Stimulated activated CD8-positive, alpha-beta memory T cell treated with anti-CD3 and anti-CD28 coated beads, Interleukin-12 subunit alpha, Interleukin-12 subunit beta, amount 100 ng/mL, for 4 hours (primary cell): ENCODE measurements around the gene ACSS2.
A peak's percentile ranks its signal among the peaks of the same experiment; 100 is the strongest.

Experiments
- DNase-seq: peaks from one replicate; pipeline ENCODE4 v3.0.0-alpha.2; 2020; ENCODE audit warnings: low read depth

Gene ACSS2

GRCh38 chr20:34946661-34947060, 70.2 kb downstream of the ACSS2 start:
- no peak for DNase-seq

GRCh38 chr20:34947336-34947735, 70.9 kb downstream of the ACSS2 start:
- no peak for DNase-seq

GRCh38 chr20:34948030-34948429, 71.6 kb downstream of the ACSS2 start:
- DNase-seq = no peak

DNA sequence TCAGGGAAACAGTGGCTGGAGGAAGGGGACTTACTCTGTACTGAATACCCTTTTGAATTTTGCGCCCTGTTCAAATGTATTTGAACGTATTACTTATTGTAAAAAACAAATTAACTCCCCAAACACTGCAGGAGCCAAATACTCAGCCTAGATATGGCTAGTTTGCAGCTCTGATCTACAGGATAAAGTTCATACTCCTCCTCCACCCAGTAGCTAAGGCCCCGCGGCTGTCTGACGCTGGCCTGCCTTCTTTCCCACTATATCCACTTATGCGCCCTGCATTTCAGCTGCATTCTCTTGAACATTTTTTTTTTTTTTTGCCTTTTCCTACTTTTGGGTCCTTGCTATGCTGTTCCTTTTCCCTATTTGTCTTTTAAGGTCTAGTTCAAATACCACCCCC, 72.7 kb downstream of the ACSS2 start:
- no peak for DNase-seq

- no peak for DNase-seq
Measured at GRCh38 chr20:34951252-34951651, 74.8 kb downstream of the ACSS2 start.

DNA sequence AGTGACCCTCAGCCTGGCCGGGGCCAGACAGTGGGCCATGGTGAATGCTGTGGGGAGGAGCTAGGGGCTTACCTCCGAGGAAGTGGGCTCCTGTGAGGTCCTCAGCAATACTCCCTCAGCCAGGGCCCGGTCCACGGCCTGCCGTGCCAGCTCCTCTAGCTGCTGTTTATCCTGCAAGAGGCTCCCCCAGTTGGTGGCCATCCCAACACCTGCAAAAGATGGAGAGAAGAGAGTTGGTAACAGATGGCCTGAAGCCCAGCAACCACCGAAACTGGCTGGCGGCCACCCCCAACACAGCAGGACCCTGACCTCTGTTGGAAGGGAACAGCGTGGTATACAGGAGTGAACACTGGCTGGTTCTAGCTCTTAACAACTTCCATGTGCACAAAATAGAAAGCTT, 75.2 kb downstream of the ACSS2 start:
- DNase-seq = no peak

- DNase-seq = no peak
Measured at GRCh38 chr20:34952671-34953070, 76.3 kb downstream of the ACSS2 start.

DNA sequence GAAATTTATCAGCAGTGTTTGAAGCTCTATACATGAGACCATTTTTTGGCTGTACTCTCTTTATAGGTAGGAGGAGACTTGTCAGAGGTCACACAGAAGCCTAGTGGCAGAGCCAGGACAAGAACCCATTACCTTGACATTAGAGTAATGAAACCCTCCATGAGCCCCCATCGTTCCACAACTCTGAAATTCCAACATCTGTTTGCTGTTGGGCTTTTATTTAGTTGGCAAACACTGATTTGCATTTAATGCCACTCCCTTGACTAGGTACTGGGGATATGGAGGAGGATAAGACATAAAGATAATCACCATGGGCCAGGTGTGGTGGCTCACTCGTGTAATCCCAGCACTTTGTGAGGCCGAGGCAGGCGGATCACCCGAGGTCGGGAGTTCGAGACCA, 77.5 kb downstream of the ACSS2 start:
- no peak for DNase-seq

- DNase-seq = no peak
Measured at GRCh38 chr20:34954904-34955230, 78.5 kb downstream of the ACSS2 start.

GRCh38 chr20:34955231-34956040, 79.0 kb downstream of the ACSS2 start, which contains the start of the genes GSS and MYH7B:
Gene GSS (minus strand): TSS chr20:34955806. CDS start chr20:34951852, 3,954 bp downstream.
Gene MYH7B (plus strand): TSS chr20:34955868. CDS start chr20:34978006, 22,138 bp downstream.
- DNase-seq = peak; percentile 95

DNA sequence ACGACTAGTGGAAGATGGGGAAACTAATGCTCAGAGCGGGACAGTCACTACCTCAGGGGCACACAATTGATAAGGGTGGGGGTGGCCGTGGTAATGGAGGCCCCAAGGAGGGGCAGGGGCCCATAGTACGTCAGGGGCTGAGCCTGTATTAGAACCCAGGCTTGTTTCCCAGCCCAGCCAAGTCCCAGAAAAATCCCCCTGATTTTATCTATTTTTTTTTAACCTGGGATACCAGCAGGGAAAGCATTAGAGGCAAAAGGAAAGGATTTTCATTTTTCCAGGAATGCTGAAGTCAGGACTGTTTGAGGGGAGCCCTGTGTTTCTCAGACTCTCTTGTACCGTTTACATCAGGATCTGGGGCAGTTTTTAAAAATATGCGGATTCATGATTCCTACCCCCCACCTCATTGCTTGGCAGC, 79.6 kb downstream of the ACSS2 start:
- no peak for DNase-seq

DNA sequence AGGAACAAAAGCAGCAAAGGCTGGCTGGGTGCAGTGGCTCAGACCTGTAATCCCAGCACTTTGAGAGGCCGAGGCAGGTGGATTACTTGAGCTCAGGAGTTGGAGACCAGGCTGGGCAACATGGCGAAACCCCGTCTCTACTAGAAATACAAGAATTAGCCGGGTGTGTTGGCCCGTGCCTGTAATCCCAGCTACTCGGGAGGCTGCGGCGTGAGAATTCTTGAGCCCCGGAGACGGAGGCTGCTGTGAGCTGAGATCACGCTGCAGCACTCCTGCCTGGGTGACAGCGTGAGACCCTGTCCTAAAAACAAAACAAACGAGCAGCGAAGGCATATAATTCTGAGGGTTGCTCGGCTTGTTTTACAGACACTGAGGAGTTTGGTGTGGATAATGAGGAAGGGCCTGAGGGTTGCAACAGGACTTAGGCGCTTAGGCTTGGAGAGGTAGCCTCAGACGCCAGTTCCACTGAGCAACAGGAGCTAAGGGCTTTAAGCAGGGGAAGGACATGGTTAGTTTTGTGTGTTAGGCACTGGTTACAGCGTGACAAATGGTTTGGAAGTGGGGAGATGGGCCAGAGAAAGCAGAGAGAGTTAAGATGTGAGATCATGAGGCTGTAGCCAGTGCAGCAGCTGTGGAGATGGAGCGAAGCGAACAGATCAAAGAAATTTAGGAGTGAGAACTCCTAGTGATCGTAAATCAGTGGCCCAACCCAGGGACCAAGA, 80.5 kb downstream of the ACSS2 start:
- no peak for DNase-seq

GRCh38 chr20:34964486-34964885, 88.1 kb downstream of the ACSS2 start:
- no peak for DNase-seq

GRCh38 chr20:34965051-34965450, 88.6 kb downstream of the ACSS2 start:
- no peak for DNase-seq

DNA sequence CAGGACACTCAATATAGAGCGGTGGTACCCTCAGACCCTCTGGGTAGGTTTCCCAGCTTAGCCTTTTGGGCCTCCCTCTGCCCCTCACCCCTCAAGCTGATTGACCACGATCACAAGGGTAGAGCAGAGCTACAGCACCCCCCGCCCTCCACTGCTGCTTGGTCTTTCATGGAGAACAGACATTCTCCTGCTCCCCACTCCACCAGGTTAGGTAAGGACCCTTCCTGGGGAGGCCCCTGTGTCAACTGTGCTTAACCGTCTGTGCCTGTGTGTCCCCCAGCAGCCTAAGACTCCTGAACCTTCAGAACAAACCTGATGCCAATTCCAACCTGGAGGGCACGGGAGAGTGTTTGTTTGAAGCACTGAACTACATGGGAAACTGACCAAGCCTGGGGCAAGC, 91.0 kb downstream of the ACSS2 start:
- DNase-seq = no peak

- no peak for DNase-seq
Measured at GRCh38 chr20:34968042-34968775, 91.8 kb downstream of the ACSS2 start.

DNA sequence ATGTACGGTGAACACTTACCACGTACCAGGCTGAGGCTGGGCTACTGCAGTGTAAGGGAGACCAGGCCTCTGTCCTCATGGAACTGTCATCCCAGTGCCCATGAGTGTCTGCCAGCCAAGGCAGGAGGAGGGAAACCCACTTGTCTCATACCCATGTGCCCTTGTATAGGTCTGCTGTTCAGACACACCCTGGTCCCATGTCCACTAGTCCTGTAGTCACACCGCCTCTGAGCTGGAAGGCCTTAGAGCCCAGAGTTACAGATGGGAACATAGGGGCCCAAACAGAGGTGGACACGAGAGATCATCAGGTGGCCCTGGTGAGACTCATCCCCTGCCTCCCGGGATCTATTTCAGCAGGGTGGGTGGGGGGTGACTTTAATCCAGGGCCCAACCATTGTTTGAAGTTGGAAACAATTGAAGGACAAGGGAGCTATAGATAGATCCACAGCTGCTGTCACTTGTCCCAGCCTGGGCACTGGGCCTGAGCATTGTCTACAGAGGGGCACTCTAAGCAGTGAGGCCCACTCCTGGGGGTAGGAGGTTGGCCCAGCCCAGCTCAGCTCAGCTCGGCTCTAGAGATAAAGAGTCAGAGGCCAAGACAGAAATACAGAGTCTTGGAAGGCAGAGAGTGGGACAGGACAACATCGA, 93.9 kb downstream of the ACSS2 start:
- no peak for DNase-seq

GRCh38 chr20:34970846-34971560, 94.6 kb downstream of the ACSS2 start:
- no peak for DNase-seq

DNA sequence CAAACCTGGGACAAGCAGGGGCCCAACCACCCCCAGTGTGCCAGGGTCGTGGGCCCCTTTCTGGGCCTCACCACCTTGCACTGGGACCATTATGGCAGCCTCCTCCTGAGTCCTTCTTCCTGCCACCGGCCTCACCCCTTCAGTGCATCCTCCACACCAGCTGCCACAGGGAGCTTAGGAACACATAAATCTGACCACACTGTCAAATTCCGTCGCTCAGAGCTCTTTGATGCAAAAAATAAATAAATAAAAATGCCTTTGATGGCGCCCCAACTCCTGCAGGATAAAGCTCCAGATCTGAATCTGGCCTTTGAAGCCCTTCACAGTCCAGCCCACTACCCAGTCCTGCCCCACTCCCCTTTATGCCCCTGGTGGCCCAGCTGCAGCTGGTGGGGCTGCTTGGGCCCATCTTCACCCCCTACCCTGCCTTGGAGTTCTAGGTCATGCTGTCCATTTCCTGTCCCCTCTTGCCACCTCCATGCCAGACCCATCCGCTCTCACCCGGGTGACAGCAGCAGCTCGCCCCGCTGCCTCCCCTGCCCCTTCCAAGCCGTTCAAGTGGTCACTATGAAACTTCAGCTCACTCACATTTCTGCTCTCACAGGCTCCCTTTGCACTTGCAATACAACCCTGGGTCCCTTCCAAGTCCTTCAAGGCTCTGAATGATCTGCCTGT, 95.3 kb downstream of the ACSS2 start:
- DNase-seq = no peak

DNA sequence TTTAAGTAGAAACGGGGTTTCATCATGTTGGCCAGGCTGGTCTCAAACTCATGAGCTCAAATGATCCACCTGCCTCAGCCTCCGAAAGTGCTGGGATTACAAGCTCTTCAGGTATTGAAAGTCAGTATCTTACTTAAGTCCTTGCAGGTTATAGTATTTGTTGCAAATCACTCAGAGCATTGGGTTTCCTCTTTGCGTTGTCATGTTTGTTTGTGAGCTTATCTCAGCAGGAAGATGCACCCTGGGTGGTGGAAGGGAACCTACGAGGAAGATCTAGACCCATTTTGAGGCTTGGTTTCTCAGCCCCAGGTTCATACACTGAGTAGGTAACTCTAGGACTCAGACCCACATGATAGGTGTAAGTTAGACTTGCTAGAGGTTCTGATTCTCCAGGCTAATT, 97.8 kb downstream of the ACSS2 start:
- DNase-seq = no peak

- DNase-seq = no peak
Measured at GRCh38 chr20:34976286-34976685, 99.9 kb downstream of the ACSS2 start.
